ENCODE results near the gene FAM234A.
"Not testable (repeated sequence)": the region's sequence is repeated elsewhere in the genome, so short reads cannot be mapped to it uniquely, and the experiment has no call there.

The FAM234A gene

GRCh38 chr16:230949-231348, 3.7 kb upstream of the FAM234A start:
- no peak for DNase-seq (ENCODE audit: low read depth)

GRCh38 chr16:239948-240277, 5.3 kb downstream of the FAM234A start:
- DNase-seq (ENCODE audit: low read depth), result no peak

GRCh38 chr16:240559-240958, 5.9 kb downstream of the FAM234A start:
- DNase-seq (ENCODE audit: low read depth), result no peak

GRCh38 chr16:242281-242680, 7.7 kb downstream of the FAM234A start:
- no peak for DNase-seq (ENCODE audit: low read depth)

- no peak for DNase-seq (ENCODE audit: low read depth)
Observed at GRCh38 chr16:243348-243747, 8.7 kb downstream of the FAM234A start.

GRCh38 chr16:245105-245504, 10.5 kb downstream of the FAM234A start:
- no peak for DNase-seq (ENCODE audit: low read depth)

- DNase-seq (ENCODE audit: low read depth), result no peak
Observed at GRCh38 chr16:247027-247426, 12.4 kb downstream of the FAM234A start.

- no peak for DNase-seq (ENCODE audit: low read depth)
Observed at GRCh38 chr16:249431-249830, 14.8 kb downstream of the FAM234A start.

- DNase-seq (ENCODE audit: low read depth), result no peak
Observed at GRCh38 chr16:252366-253337, 18.0 kb downstream of the FAM234A start.

GRCh38 chr16:253833-254232, 19.2 kb downstream of the FAM234A start:
- no peak for DNase-seq (ENCODE audit: low read depth)

GRCh38 chr16:254461-254860, 19.8 kb downstream of the FAM234A start:
- no peak for DNase-seq (ENCODE audit: low read depth)

- DNase-seq (ENCODE audit: low read depth), result no peak
Observed at GRCh38 chr16:255183-255582, 20.6 kb downstream of the FAM234A start.

- not testable (repeated sequence) for DNase-seq (ENCODE audit: low read depth)
Observed at GRCh38 chr16:258091-258490, 23.5 kb downstream of the FAM234A start.

GRCh38 chr16:259226-259625, 24.6 kb downstream of the FAM234A start:
- DNase-seq (ENCODE audit: low read depth), result no peak

- DNase-seq (ENCODE audit: low read depth), result no peak
Observed at GRCh38 chr16:259814-260253, 25.2 kb downstream of the FAM234A start.

GRCh38 chr16:260326-260725, 25.7 kb downstream of the FAM234A start:
- no peak for DNase-seq (ENCODE audit: low read depth)

- no peak for DNase-seq (ENCODE audit: low read depth)
Observed at GRCh38 chr16:261031-261691, 26.5 kb downstream of the FAM234A start.

- no peak for DNase-seq (ENCODE audit: low read depth)
Observed at GRCh38 chr16:262121-262745, 27.6 kb downstream of the FAM234A start.

GRCh38 chr16:263182-263774, 28.7 kb downstream of the FAM234A start:
- no peak for DNase-seq (ENCODE audit: low read depth)

- no peak for DNase-seq (ENCODE audit: low read depth)
Observed at GRCh38 chr16:263944-264343, 29.3 kb downstream of the FAM234A start.

- DNase-seq (ENCODE audit: low read depth), result no peak
Observed at GRCh38 chr16:264440-264951, 29.9 kb downstream of the FAM234A start.

- DNase-seq (ENCODE audit: low read depth), result no peak
Observed at GRCh38 chr16:265002-265529, 30.4 kb downstream of the FAM234A start.

Data from T-helper 22 cell (primary cell).